Activated effector memory CD4-positive, alpha-beta T cell treated with anti-CD3 and anti-CD28 coated beads, Interleukin-2, amount 50 U/mL, for 16 hours (primary cell): ENCODE results near the gene SIPA1L3.
"Not testable (repeated sequence)": the region's sequence is repeated elsewhere in the genome, so short reads cannot be mapped to it uniquely, and the experiment has no call there.

ENCODE experiments used
- DNase-seq: peaks from one replicate; pipeline ENCODE4 v3.0.0-alpha.2; 2020

Gene SIPA1L3

DNA sequence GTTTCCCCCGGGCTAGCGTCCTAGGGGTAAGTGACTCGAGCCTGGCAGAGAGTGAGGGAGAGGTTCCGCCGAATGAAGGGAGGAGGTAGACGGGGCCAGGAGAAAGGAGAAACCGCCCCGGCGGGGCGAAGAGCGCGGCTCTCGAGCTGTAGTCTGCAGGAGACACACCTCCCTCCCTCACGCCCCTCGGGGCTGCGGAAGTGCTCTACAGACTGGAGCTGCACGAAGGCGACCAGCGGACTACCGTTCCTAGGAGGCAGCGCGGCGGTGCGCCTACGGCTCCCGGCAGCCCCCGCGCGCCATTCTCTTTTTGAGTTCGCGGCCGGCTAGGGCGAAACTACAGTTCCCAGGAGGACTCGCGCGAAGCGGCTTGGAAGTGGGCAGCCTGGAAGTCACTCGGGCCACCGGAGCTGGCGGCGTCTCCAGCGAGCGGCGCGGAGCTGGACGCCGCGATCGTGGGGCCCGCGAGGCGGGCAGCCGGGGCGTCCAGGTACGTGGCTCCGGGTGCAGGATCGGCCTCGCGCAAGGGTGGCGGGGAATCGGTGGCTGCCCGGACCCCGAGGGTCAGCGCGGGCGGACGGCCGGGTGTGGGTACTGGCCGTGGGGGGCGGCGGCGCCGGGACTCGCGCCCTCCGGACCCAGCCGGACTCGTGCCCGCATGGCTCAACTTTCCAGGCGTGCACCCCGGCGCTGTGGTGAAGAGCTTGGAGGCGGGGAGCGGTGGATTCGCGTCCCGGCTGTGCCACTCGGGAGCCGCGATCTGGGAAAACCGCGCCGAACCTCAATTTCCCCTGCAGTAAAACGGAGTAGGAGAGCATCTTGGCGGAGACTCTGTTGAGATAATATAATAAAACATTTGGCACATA lies at the start of gene SIPA1L3:
SIPA1L3 (plus strand) TSS at position 340 of the 866 bp plus-strand sequence. CDS start 174,358 bp downstream, outside the sequence.
- peak; percentile 97 for DNase-seq

DNA sequence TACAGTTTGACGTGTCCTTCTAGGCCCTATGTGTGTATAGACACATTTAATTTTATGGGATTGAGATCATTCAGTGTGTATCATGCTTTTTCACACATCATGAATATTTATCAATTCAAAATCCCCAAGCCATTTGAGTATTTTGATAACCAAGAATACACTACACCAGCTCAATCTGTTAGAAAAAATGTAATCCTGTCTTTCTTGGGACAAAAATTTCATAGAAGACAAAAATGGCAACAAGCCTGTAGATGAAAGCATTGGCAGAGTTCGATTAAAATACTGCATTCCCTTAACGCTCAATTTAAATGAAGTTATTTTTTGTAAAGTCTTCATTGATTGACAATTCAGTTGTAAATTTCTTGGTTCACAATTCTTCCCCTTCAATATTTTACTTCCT lies 42.5 kb upstream of the SIPA1L3 start:
- no peak for DNase-seq

- DNase-seq = not testable (repeated sequence)
Measured at GRCh38 chr19:37865930-37866329, 41.1 kb upstream of the SIPA1L3 start.

DNA sequence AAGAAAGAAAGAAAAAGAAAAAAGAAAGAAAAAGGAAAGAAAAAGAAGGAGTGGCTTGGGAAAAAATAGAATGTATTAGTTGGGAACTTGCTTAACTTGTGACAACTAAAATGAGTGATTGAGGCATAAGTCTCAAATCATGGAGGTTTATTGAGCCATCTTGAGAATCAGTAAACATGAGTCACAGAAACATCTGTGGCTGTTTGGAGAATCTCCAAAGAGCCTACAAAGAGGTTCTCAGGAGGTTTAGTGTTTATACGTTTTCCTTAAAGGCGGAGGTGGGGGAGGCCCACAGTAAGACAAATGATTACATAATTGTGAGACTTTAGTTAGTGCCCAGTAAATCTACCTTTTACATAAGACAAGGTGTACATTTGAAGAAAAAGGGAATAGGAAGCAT lies 39.2 kb upstream of the SIPA1L3 start:
- no peak for DNase-seq

DNA sequence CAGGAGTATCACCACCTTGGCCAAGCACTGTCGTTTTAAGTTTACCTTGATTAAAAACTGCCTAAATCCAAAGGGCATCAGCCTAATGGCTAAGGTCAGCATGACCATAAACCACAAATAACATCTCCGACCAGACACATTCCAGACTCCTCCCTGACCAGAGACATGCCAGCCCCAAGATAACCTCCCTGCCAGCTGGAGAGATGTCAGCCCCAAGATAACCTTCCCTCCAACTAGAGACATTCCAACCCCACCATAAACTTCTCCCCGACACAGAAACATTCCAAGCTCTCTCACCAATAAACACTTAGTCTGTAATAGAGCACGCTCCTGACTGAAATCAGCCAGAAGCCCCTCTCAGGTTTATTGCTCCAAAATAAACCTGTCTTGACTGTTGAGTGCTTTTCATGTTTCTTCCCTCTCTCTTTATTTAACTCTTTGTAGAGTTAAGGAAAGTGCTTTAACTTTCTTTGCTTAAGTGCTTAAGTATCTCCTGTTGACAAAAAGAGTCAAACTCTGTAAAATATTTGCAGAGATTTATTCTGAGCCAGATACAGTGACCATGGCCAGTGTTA lies 37.2 kb upstream of the SIPA1L3 start:
- no peak for DNase-seq

- no peak for DNase-seq
Measured at GRCh38 chr19:37872383-37872782, 34.6 kb upstream of the SIPA1L3 start.

DNA sequence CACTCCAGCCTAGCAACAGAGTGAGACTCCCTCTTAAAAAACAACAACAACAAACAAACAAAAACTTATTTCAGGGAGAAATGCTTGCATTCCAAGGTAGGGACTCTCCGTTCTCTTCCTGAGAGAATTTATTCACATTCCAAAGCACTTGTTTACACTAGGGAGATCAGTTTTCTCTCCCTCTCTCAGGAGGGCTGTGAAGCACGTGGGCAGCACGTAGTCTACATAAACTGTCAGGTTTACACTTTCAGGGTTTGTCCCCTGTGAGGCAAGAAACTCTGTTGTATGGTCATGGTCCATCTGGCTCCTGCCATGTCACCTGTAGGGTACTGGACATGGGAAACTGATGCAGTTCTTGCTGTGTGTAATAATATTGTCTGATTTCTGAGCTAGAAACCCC lies 32.2 kb upstream of the SIPA1L3 start:
- DNase-seq = no peak

- DNase-seq = no peak
Measured at GRCh38 chr19:37876032-37876431, 31.0 kb upstream of the SIPA1L3 start.

DNA sequence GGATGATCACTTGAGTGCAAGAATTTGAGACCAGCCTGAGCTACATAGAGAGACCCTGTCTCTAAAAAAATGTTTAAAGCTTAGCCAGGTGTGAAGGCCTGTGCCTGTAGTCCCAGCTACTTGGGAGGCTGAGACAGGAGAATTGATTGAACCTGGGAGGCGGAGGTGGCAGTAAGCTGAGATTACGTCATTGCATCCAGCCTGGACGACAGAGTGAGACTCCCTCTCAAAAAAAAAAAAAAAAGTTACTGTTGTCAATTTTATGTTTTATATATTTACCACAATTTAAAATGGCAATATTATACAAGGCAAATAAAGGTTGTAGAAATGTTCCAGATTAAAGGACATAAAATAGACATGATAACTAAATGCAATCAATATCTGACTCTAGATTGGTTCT lies 29.9 kb upstream of the SIPA1L3 start:
- no peak for DNase-seq

GRCh38 chr19:37885392-37885791 lies 21.6 kb upstream of the SIPA1L3 start:
- DNase-seq = no peak

GRCh38 chr19:37886571-37886970 lies 20.4 kb upstream of the SIPA1L3 start:
- no peak for DNase-seq

GRCh38 chr19:37893845-37894575 lies 13.0 kb upstream of the SIPA1L3 start:
- no peak for DNase-seq

GRCh38 chr19:37896180-37896579 lies 10.8 kb upstream of the SIPA1L3 start:
- no peak for DNase-seq

DNA sequence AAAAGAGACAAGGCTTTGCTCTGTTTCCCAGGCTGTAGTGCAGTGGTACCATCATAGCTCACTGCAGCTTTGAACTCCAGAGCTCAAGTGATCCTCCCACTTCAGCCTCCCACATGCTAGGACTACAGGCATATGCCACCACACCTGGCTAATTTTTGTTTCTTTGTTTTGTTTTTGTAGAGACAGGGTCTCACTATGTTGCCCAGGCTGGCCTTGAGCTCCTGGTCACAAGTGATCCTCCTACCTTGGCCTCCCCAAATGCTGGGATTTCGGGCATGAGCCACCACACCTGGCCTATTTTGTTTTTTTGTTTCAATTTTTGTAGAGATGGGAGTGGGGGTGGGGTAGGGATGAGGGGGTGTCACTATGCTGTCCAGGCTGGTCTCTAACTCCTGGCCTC lies 7.6 kb upstream of the SIPA1L3 start:
- DNase-seq = no peak

GRCh38 chr19:37899966-37900365 lies 7.0 kb upstream of the SIPA1L3 start:
- DNase-seq = no peak

GRCh38 chr19:37902668-37903067 lies 4.3 kb upstream of the SIPA1L3 start:
- peak; percentile 91 for DNase-seq

DNA sequence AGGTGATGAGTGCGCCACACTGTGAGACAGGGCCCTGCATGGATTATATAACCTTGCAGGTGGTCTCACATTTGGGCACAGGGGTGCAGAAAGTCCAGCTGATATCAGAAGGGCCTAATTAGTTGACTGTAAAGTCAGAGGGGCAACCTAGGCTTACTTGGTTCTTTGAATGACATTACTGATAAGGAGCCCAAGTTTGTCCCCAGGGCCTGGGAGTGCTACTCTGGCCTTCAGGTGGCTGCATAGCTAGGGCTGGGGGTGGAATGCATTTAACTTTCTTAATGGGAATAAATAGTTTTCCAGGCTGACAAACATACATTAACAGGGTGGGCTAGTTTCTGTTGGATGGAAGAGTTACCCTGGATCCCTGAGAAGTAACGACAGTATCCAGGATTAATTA lies 3.9 kb upstream of the SIPA1L3 start:
- no peak for DNase-seq

GRCh38 chr19:37905946-37906868 lies 801 bp upstream of the SIPA1L3 start, which contains the start of gene WDR87:
Gene WDR87, minus strand, starts transcription at chr19:37906594. Its CDS starts 8,355 bp downstream, at chr19:37898239.
- peak; percentile 76 for DNase-seq

DNA sequence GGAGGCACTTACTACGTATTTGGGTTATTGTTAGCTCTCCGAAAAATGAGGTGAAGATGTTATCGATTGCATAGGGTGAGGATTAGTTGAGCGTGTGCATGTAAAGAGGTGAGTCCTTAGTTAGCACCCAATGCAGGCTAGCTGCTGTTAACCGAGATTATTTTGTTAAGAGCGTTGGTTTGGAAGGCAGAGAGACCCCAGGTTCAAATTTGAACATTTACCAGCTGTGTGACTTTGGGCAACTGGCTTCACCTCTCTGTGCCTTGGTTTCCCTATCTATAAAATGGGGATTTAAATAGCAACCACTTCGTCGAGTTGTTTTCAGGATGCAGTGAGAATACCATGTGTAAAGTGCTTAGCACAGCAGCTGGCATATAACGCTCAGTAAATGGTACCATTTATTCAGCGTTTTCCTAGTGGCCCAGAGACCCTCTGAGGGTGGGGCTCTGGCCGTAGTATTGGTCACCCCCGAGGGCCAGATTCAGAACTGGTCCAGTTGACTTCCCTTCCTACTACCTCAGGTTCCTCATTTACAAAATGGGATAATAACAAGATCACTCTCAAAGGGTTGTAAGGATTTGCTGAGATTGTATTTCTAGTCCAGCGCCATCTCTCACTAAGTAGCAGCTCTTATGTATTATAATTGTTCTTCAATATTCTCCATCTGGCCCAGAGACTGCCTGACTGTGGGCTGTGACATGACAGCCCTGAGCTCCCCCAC lies 887 bp downstream of the SIPA1L3 start:
- no peak for DNase-seq

DNA sequence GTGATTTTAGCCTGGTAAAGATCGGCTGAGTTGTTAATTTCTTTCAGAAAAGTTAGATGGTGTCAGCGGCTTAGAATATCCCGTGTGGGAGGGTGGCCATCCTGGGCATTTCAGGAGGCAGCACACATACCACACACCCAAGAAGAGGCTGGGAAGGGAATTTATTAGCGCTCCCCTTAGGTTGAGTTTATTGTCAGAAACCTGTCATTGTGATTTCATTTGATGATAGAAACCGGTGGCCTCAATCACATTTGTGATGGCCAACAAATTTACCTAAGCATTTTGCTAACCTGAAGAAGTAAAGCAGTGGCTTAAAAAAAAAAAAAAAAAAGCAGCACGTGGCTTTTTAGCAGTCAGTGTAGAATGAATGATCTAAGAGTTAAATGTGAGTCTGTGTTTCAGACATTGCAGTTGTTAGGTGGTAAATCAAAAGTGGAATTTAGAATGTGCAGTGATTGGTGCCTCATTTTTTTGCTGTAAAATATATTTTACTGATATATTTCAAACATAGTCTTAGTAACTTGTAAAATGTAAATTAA lies 2.7 kb downstream of the SIPA1L3 start:
- DNase-seq = no peak

- no peak for DNase-seq
Measured at GRCh38 chr19:37914908-37915307, 7.9 kb downstream of the SIPA1L3 start.
